Lower leg skin (tissue), 3 donors: Measurements from ENCODE around the gene MATN4.

ENCODE experiments used
- CTCF ChIP-seq, 3 donors: fragments of 450-650 bp; IDR thresholded peaks; one replicate each; pipeline ENCODE4 v1.5.1; 2016; ENCODE audit warnings: antibody characterized with exemption in 3 of 3, mild to moderate bottlenecking in 3 of 3, moderate library complexity in 2 of 3
- POLR2A ChIP-seq, 2 donors: fragments of 450-650 bp; IDR thresholded peaks; one replicate each; pipeline ENCODE4 v1.6.1; 2016 to 2017; ENCODE audit warnings: antibody characterized with exemption in 2 of 2, mild to moderate bottlenecking in 1 of 2, moderate library complexity in 1 of 2

GRCh38 chr20:45320948-45321595, 13.0 kb upstream of the MATN4 start:
- TF ChIP-seq POLR2A (IDR thresholded peaks at IDR 0.05): no peak
- TF ChIP-seq CTCF (IDR thresholded peaks at IDR 0.05): no peak
